HCT116 (cell line): ENCODE data around the gene F7. TPM values are rescaled to one million over a fixed set of nuclear protein-coding genes. Genes with fewer than 3 reads are reported as not detected.

Experiments
- ATAC-seq: fragments of 200-7000 bp; cut with Tn5 transposase; 2 replicates; pipeline ENCODE4 v1.9.1; 2020; ENCODE audit warnings: mild to moderate bottlenecking, moderate library complexity
- BruUV-seq: library from RNA; stranded (reverse); fragments of 400-500 nt; replicated peaks from 2 replicates; lab custom pipeline; 2021; lab: Mats Ljungman, UMichigan
- CTCF ChIA-PET: fragments of 300-600 bp; sonication (Branson Sonifier 250); formaldehyde crosslinking; loops from one replicate; lab custom pipeline; 2021; ENCODE audit warnings: antibody characterized with exemption; lab: Charles Lee
- POLR2A ChIA-PET: fragments of 300-600, 350-600 bp; sonication (Branson Sonifier 250); formaldehyde crosslinking; loops from one replicate; lab custom pipeline; 2021; ENCODE audit warnings: antibody characterized with exemption; lab: Charles Lee
- RAD21 ChIA-PET, 2 experiments: fragments of 300-600 bp; sonication (Branson Sonifier 250); formaldehyde crosslinking; loops; one replicate each; lab custom pipeline; 2023; ENCODE audit warnings: low total read pairs in 2 of 2; ENCODE audit not compliant: uncharacterized antibody in 2 of 2, unreplicated experiment in 2 of 2, low non-redundant PET in 1 of 2; lab: Charles Lee
- DNase-seq: peaks from one replicate; pipeline ENCODE4 v3.0.0-alpha.2; 2010; ENCODE audit warnings: low read depth, low spot score
- H2AFZ ChIP-seq: fragments of 200-600 bp; shearing (Covaris generic), sonication (generic); 2 replicates; pipeline ENCODE4 v1.6.1; 2017; ENCODE audit warnings: low read depth, mixed run types, mixed read lengths, antibody characterized with exemption, low read length; ENCODE audit not compliant: poor library complexity, severe bottlenecking
- H3K27ac ChIP-seq: 2 replicates; pipeline ENCODE4 v1.5.1; 2012; ENCODE audit warnings: low read depth, low read length
- H3K27me3 ChIP-seq: fragments of 200-600 bp; sonication (generic); 2 replicates; pipeline ENCODE4 v1.6.1; 2016; ENCODE audit warnings: mixed run types, low read length, mixed read lengths; ENCODE audit not compliant: insufficient read depth
- H3K36me3 ChIP-seq, 2 experiments: fragments of 200-500 bp in 1 of 2; fragments of 200-600 bp in 1 of 2; sonication (Bioruptor generic) in 1 of 2; sonication (generic) in 1 of 2; 2 replicates each; pipeline versions ENCODE4 v1.5.1 to v1.6.1; 2014 to 2016; ENCODE audit warnings: low read length in 2 of 2, inconsistent platforms in 1 of 2, mixed read lengths in 1 of 2, mixed run types in 1 of 2; ENCODE audit not compliant: insufficient read depth in 2 of 2, control insufficient read depth in 1 of 2
- H3K4me1 ChIP-seq, 2 experiments: fragments of 200-600 bp in 1 of 2; sonication (generic) in 1 of 2; 2 replicates each; pipeline versions ENCODE4 v1.5.1 to v1.6.1; 2012 to 2017; ENCODE audit warnings: low read length in 2 of 2, inconsistent platforms in 1 of 2, mild to moderate bottlenecking in 1 of 2, mixed read lengths in 1 of 2, mixed run types in 1 of 2, moderate library complexity in 1 of 2; ENCODE audit not compliant: insufficient read depth in 2 of 2, control insufficient read depth in 1 of 2
- H3K4me2 ChIP-seq: fragments of 200-600 bp; sonication (generic); 2 replicates; pipeline ENCODE4 v1.6.1; 2017; ENCODE audit warnings: mixed run types, low read length, mixed read lengths
- H3K4me3 ChIP-seq, 2 experiments: fragments of 200-600 bp in 1 of 2; sonication (generic) in 1 of 2; replicated peaks in 1 of 2; 2 replicates each; pipeline ENCODE4 v1.5.1; 2011 to 2016; ENCODE audit warnings: low read length in 2 of 2, control low read depth in 1 of 2, low read depth in 1 of 2, mild to moderate bottlenecking in 1 of 2, mixed read lengths in 1 of 2, mixed run types in 1 of 2
- H3K79me2 ChIP-seq: fragments of 200-600 bp; sonication (generic); 2 replicates; pipeline ENCODE4 v1.6.1; 2017; ENCODE audit warnings: mild to moderate bottlenecking, mixed run types, low read length, moderate library complexity, mixed read lengths; ENCODE audit not compliant: insufficient read depth
- H3K9ac ChIP-seq: fragments of 200-600 bp; sonication (generic); 2 replicates; pipeline ENCODE4 v1.6.1; 2016; ENCODE audit warnings: low read length, mixed read lengths
- H3K9me2 ChIP-seq: fragments of 200-600 bp; sonication (generic), shearing (Covaris generic); 2 replicates; pipeline ENCODE4 v1.6.1; 2017; ENCODE audit warnings: mixed run types, mild to moderate bottlenecking, moderate library complexity; ENCODE audit not compliant: insufficient read depth
- H3K9me3 ChIP-seq, 2 experiments: fragments of 200-500 bp in 1 of 2; fragments of 200-600 bp in 1 of 2; sonication (Bioruptor generic) in 1 of 2; sonication (generic) in 1 of 2; 2 replicates each; pipeline ENCODE4 v1.6.1; 2014 to 2017; ENCODE audit warnings: low read length in 2 of 2, mixed read lengths in 2 of 2, inconsistent platforms in 1 of 2, low read depth in 1 of 2, mild to moderate bottlenecking in 1 of 2, mixed run types in 1 of 2, moderate library complexity in 1 of 2; ENCODE audit not compliant: control insufficient read depth in 1 of 2, insufficient read depth in 1 of 2
- H4K20me1 ChIP-seq: fragments of 200-600 bp; sonication (generic), shearing (Covaris generic); 2 replicates; pipeline ENCODE4 v1.6.1; 2017; ENCODE audit warnings: mixed run types, mild to moderate bottlenecking, moderate library complexity; ENCODE audit not compliant: insufficient read depth
- EZH2 ChIP-seq: fragments of 200-600 bp; sonication (generic); IDR thresholded peaks from 2 replicates; pipeline ENCODE4 v1.6.1; 2017; ENCODE audit warnings: antibody characterized with exemption, mixed run types
- POLR2A ChIP-seq: IDR thresholded peaks from 2 replicates; pipeline ENCODE4 v1.7.0; 2011; ENCODE audit warnings: borderline replicate concordance; ENCODE audit not compliant: insufficient read depth, insufficient read length; ENCODE audit errors: extremely low read depth
- TCF7L2 ChIP-seq: IDR thresholded peaks from 2 replicates; pipeline ENCODE4 v1.7.0; 2011; ENCODE audit warnings: borderline replicate concordance, inconsistent platforms; ENCODE audit not compliant: insufficient read depth, insufficient read length; ENCODE audit errors: extremely low read depth
- ZFX ChIP-seq: fragments of 450-650 bp; IDR thresholded peaks from 2 replicates; pipeline ENCODE4 v1.6.1; 2017
- intact Hi-C: fragments of 100-400 bp; cut with micrococcal nuclease; formaldehyde crosslinking; loops from 2 replicates; pipeline ENCODE4 v1.10.0; 2022
- total RNA-seq: library from RNA; stranded (reverse); gene quantifications from one replicate; pipeline ENCODE4 v1.2.1, GENCODE V29; 2021; ENCODE audit not compliant: unreplicated experiment
- TF ChIP-seq, protein P1 (sequence below): IDR thresholded peaks from 2 replicates; pipeline ENCODE4 v1.6.1; 2012

The F7 gene
- total RNA-seq, 1 experiment from 2014 or later = not detected

GRCh38 chr13:113141601-113141970 lies 36.0 kb downstream of the F7 start:
- DNase-seq = no peak
- no peak overlapping the region for H3K4me2 ChIP-seq
- no peaks in the 10 kb centered on the region for H3K4me1 ChIP-seq
- H2AFZ ChIP-seq = no peak overlapping the region
- intact Hi-C loops = no loop called here
- no peaks in the 10 kb centered on the region for H4K20me1 ChIP-seq
- no peaks in the 10 kb centered on the region for H3K27me3 ChIP-seq
- TF ChIP-seq, protein P1, sequence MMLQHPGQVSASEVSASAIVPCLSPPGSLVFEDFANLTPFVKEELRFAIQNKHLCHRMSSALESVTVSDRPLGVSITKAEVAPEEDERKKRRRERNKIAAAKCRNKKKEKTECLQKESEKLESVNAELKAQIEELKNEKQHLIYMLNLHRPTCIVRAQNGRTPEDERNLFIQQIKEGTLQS = no peak
- H3K9me2 ChIP-seq = no peaks in the 10 kb centered on the region
- H3K79me2 ChIP-seq = no peaks in the 10 kb centered on the region
- no TSS peak for BruUV-seq
- no peak overlapping the region for H3K4me3 ChIP-seq
- ChIA-PET CTCF (no interaction called here), POLR2A (no interaction called here), RAD21 (no interaction called here)
- no peaks in the 10 kb centered on the region for H3K9me3 ChIP-seq
- no peak for ATAC-seq
- no peaks in the 10 kb centered on the region for H3K36me3 ChIP-seq
- no peak overlapping the region for H3K27ac ChIP-seq
- no peak overlapping the region for H3K9ac ChIP-seq

DNA sequence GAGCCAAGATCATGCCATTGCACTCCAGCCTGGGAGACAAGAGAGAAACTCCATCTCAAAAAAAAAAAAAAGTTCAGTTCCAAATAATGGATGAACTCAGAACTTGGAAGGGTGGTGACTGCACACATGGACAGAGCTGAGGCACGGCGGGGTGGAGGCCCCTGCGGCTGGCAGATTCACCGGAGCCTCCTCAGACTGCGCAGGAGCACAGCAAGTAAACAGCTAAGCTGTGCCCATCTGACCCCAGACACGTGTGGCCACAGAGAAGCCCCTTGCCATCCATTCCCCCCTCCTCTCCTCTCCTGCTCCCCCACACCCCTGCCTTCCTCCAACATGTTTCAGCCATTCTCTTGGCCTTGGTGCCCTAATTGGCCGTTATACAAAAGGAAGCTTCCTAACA lies 37.3 kb downstream of the F7 start:
- CTCF ChIA-PET = no interaction called here
- POLR2A ChIA-PET = no interaction called here
- Histone ChIP-seq H3K9ac (no peak overlapping the region), H3K9me3 (no peaks in the 10 kb centered on the region), H3K4me2 (no peak overlapping the region), H3K27ac (no peak overlapping the region), H3K27me3 (no peaks in the 10 kb centered on the region), H3K79me2 (no peaks in the 10 kb centered on the region), H3K36me3 (no peaks in the 10 kb centered on the region), H3K4me1 (no peaks in the 10 kb centered on the region), H3K4me3 (no peak overlapping the region), H3K9me2 (no peaks in the 10 kb centered on the region), H4K20me1 (no peaks in the 10 kb centered on the region), H2AFZ (no peak overlapping the region)
- RAD21 ChIA-PET = no interaction called here
- DNase-seq (no peak), ATAC-seq (no peak)
- intact Hi-C loops = no loop called here
- TF ChIP-seq ZFX (no peak), EZH2 (no peak), POLR2A (no peak), TCF7L2 (no peak)
- TF ChIP-seq, protein P1 = no peak
- no TSS peak for BruUV-seq
